Measurements from ENCODE around the gene PHKA2.

- TF ChIP-seq POLR2A (IDR thresholded peaks at IDR 0.05; ENCODE audit: low read depth, low read length) (no peak), TAF1 (IDR thresholded peaks at IDR 0.05; ENCODE audit: borderline replicate concordance, low read depth, low read length) (no peak), POLR2AphosphoS5 (IDR thresholded peaks at IDR 0.05; ENCODE audit: low read depth, low read length) (no peak)
Observed at GRCh38 chrX:18873836-18874235, 110.1 kb downstream of the PHKA2 start.
